GM18517 (cell line): ENCODE data around the gene INPP4A.

Experiments
- ATAC-seq: cut with Tn5 transposase; IDR thresholded peaks from one replicate; pipeline ENCODE4 v1.9.1; 2021; ENCODE audit warnings: mild to moderate bottlenecking, moderate library complexity; ENCODE audit not compliant: unreplicated experiment

Gene INPP4A

GRCh38 chr2:98558852-98559530, 114.3 kb downstream of the INPP4A start:
- no peak for ATAC-seq

- ATAC-seq, result no peak
Observed at GRCh38 chr2:98559581-98559980, 114.9 kb downstream of the INPP4A start.

GRCh38 chr2:98560256-98560771, 115.7 kb downstream of the INPP4A start:
- ATAC-seq, result no peak

GRCh38 chr2:98561018-98561417, 116.4 kb downstream of the INPP4A start:
- no peak for ATAC-seq

- no peak for ATAC-seq
Observed at GRCh38 chr2:98561902-98562695, 117.4 kb downstream of the INPP4A start.

- ATAC-seq, result no peak
Observed at GRCh38 chr2:98563394-98563793, 118.7 kb downstream of the INPP4A start.

GRCh38 chr2:98564541-98565132, 120.0 kb downstream of the INPP4A start:
- no peak for ATAC-seq

GRCh38 chr2:98565286-98565860, 120.7 kb downstream of the INPP4A start:
- no peak for ATAC-seq

- no peak for ATAC-seq
Observed at GRCh38 chr2:98565941-98566340, 121.3 kb downstream of the INPP4A start.

GRCh38 chr2:98568161-98568956, 123.7 kb downstream of the INPP4A start:
- ATAC-seq, result no peak

GRCh38 chr2:98569197-98569793, 124.6 kb downstream of the INPP4A start:
- peak; percentile 53 for ATAC-seq

- no peak for ATAC-seq
Observed at GRCh38 chr2:98569915-98570314, 125.3 kb downstream of the INPP4A start.

- ATAC-seq, result no peak
Observed at GRCh38 chr2:98570356-98570755, 125.7 kb downstream of the INPP4A start.

- no peak for ATAC-seq
Observed at GRCh38 chr2:98571121-98571701, 126.6 kb downstream of the INPP4A start.

GRCh38 chr2:98571796-98572195, 127.1 kb downstream of the INPP4A start:
- no peak for ATAC-seq

GRCh38 chr2:98572211-98572610, 127.6 kb downstream of the INPP4A start:
- ATAC-seq, result no peak

- ATAC-seq, result no peak
Observed at GRCh38 chr2:98572676-98573075, 128.0 kb downstream of the INPP4A start.

GRCh38 chr2:98573426-98573825, 128.8 kb downstream of the INPP4A start:
- no peak for ATAC-seq

- ATAC-seq, result no peak
Observed at GRCh38 chr2:98576666-98577312, 132.1 kb downstream of the INPP4A start.
